Measurements from ENCODE around the gene EGR4. TPM values are rescaled to one million over a fixed set of nuclear protein-coding genes. Genes with fewer than 3 reads are reported as not detected.

Gene EGR4
- total RNA-seq (under 1 TPM in 4 of 5 donors, not detected in 1; 0.09 to 0.35 (median 0.19) TPM), total RNA-seq (0 to 65.1 (median 1.7) reads per million in 29 experiments)
- total RNA-seq (2013): 0.11 TPM

GRCh38 chr2:73293534-73294171, at the start of gene EGR4:
EGR4 (minus strand) TSS chr2:73293548; CDS start chr2:73293317, 231 bp downstream.
- Mint-ChIP-seq H3K4me1 (peaks cover 10 to 20% (median 19%) of the 10 kb centered on the region in 3 donors), H3K27me3 (peaks cover 51 to 73% of the 10 kb centered on the region in 2 donors), H3K36me3 (no peaks in the 10 kb centered on the region), H3K9me3 (no peaks in the 10 kb centered on the region), H3K27ac (no peak within 1 kb of the TSS), H3K4me3 (peak within 1 kb of the TSS; percentile 69 to 77 (median 75))
- ATAC-seq (replicated peaks in 1 of 4): peak; percentile 83 to 96 (median 89)
- under 1% methylated on average over 43 of the region's 45 CpGs for WGBS (ENCODE audit: insufficient coverage)
- no peaks in the 10 kb centered on the region for H3K36me3 ChIP-seq (ENCODE audit: control insufficient read depth in 2 of 2, extremely low read depth in 1 of 2, insufficient read depth in 1 of 2, low read length in 1 of 2)
- peak; percentile 59 to 95 (median 91) for DNase-seq
- peaks cover 21 to 60% of the 10 kb centered on the region in 2 experiments for H3K27me3 ChIP-seq (replicated peaks in 1 of 2; ENCODE audit: control insufficient read depth in 2 of 2, extremely low read depth in 1 of 2, insufficient read depth in 2 of 2, low read length in 1 of 2)
- H3K9me3 ChIP-seq: no peaks in the 10 kb centered on the region
- peaks cover 19 to 28% of the 10 kb centered on the region in 2 experiments for H3K4me1 ChIP-seq (ENCODE audit: control insufficient read depth in 1 of 2, extremely low read depth in 1 of 2, insufficient read depth in 2 of 2, low read length in 2 of 2)
- ChIA-PET POLR2A (interaction anchor here (0.6 to 0.7 kb wide), 3 partner anchors 73 to 92 kb away, joined by 4 to 6 read pairs (median 5); no protein-coding TSS in a partner anchor), CTCF (interaction anchor here (0.5 to 1.7 kb wide), 11 partner anchors 9 to 1962 kb away, joined by 3 to 8 read pairs (median 4); partner anchors contain the start of genes ALMS1 (in 1 of the 2), CCT7 (in 1 of the 2), FBXO41 (in 1 of the 2) and TPRKB (in 1 of the 2))
- H3K4me3 ChIP-seq (ENCODE audit: control insufficient read depth in 1 of 2, extremely low read depth in 1 of 2, low read length in 1 of 2): peak within 1 kb of the TSS; percentile 48 to 55
- H3K27ac ChIP-seq (ENCODE audit: low read length): no peak within 1 kb of the TSS

GRCh38 chr2:73341039-73341438, 47.7 kb upstream of the EGR4 start:
- Histone ChIP-seq H3K27me3 (replicated peaks in 1 of 2; ENCODE audit: control insufficient read depth in 2 of 2, extremely low read depth in 1 of 2, insufficient read depth in 2 of 2, low read length in 1 of 2) (no peaks in the 10 kb centered on the region), H3K27ac (ENCODE audit: low read length) (no peak overlapping the region), H3K4me3 (ENCODE audit: control insufficient read depth in 1 of 2, extremely low read depth in 1 of 2, low read length in 1 of 2) (no peak overlapping the region), H3K9me3 (peaks cover 2% of the 10 kb centered on the region), H3K4me1 (ENCODE audit: control insufficient read depth in 1 of 2, extremely low read depth in 1 of 2, insufficient read depth in 2 of 2, low read length in 2 of 2) (no peaks in the 10 kb centered on the region), H3K36me3 (ENCODE audit: control insufficient read depth in 2 of 2, extremely low read depth in 1 of 2, insufficient read depth in 1 of 2, low read length in 1 of 2) (no peaks in the 10 kb centered on the region)
- H3K4me1 Mint-ChIP-seq: no peaks in the 10 kb centered on the region
- CTCF ChIA-PET: no interaction called here
- no peak overlapping the region for H3K27ac Mint-ChIP-seq
- no peaks in the 10 kb centered on the region for H3K9me3 Mint-ChIP-seq
- ATAC-seq (replicated peaks in 1 of 4): no peak
- H3K36me3 Mint-ChIP-seq: no peaks in the 10 kb centered on the region
- H3K27me3 Mint-ChIP-seq: peaks cover 3% of the 10 kb centered on the region in 2 donors
- whole genome bisulfite sequencing (ENCODE audit: insufficient coverage): 70% methylated on average over 2 of the region's 3 CpGs
- DNase-seq: no peak
- POLR2A ChIA-PET: no interaction called here
- H3K4me3 Mint-ChIP-seq: no peak overlapping the region

GRCh38 chr2:73339201-73339600, 45.9 kb upstream of the EGR4 start:
- peaks cover 0 to 7% (median 4%) of the 10 kb centered on the region in 3 donors for H3K9me3 Mint-ChIP-seq
- Histone ChIP-seq H3K27me3 (replicated peaks in 1 of 2; ENCODE audit: control insufficient read depth in 2 of 2, extremely low read depth in 1 of 2, insufficient read depth in 2 of 2, low read length in 1 of 2) (no peaks in the 10 kb centered on the region), H3K36me3 (ENCODE audit: control insufficient read depth in 2 of 2, extremely low read depth in 1 of 2, insufficient read depth in 1 of 2, low read length in 1 of 2) (no peaks in the 10 kb centered on the region), H3K4me1 (ENCODE audit: control insufficient read depth in 1 of 2, extremely low read depth in 1 of 2, insufficient read depth in 2 of 2, low read length in 2 of 2) (no peaks in the 10 kb centered on the region), H3K27ac (ENCODE audit: low read length) (no peak overlapping the region), H3K9me3 (peaks cover 2% of the 10 kb centered on the region), H3K4me3 (ENCODE audit: control insufficient read depth in 1 of 2, extremely low read depth in 1 of 2, low read length in 1 of 2) (no peak overlapping the region)
- DNase-seq: no peak
- H3K27me3 Mint-ChIP-seq: peaks cover 3 to 5% of the 10 kb centered on the region in 2 donors
- no peak overlapping the region for H3K4me3 Mint-ChIP-seq
- H3K36me3 Mint-ChIP-seq: no peaks in the 10 kb centered on the region
- ATAC-seq (replicated peaks in 1 of 4): no peak
- WGBS (ENCODE audit: insufficient coverage): no CpG with 5 or more reads among the region's 3 CpGs
- no peaks in the 10 kb centered on the region for H3K4me1 Mint-ChIP-seq
- CTCF ChIA-PET: interaction anchor here in 1 of 2 donors (0.6 kb wide), 2 partner anchors 25 to 895 kb away, joined by 3 read pairs; no protein-coding TSS in a partner anchor
- H3K27ac Mint-ChIP-seq: no peak overlapping the region
- POLR2A ChIA-PET: no interaction called here

- Histone ChIP-seq H3K27me3 (replicated peaks in 1 of 2; ENCODE audit: control insufficient read depth in 2 of 2, extremely low read depth in 1 of 2, insufficient read depth in 2 of 2, low read length in 1 of 2) (no peaks in the 10 kb centered on the region), H3K27ac (ENCODE audit: low read length) (no peak overlapping the region), H3K36me3 (ENCODE audit: control insufficient read depth in 2 of 2, extremely low read depth in 1 of 2, insufficient read depth in 1 of 2, low read length in 1 of 2) (no peaks in the 10 kb centered on the region), H3K9me3 (peaks cover 2% of the 10 kb centered on the region), H3K4me1 (ENCODE audit: control insufficient read depth in 1 of 2, extremely low read depth in 1 of 2, insufficient read depth in 2 of 2, low read length in 2 of 2) (no peaks in the 10 kb centered on the region), H3K4me3 (ENCODE audit: control insufficient read depth in 1 of 2, extremely low read depth in 1 of 2, low read length in 1 of 2) (no peak overlapping the region)
- Mint-ChIP-seq H3K9me3 (peaks cover 0 to 11% (median 4%) of the 10 kb centered on the region in 3 donors), H3K36me3 (no peaks in the 10 kb centered on the region), H3K4me3 (no peak overlapping the region), H3K27me3 (peaks cover 3 to 5% of the 10 kb centered on the region in 2 donors), H3K4me1 (no peaks in the 10 kb centered on the region), H3K27ac (no peak overlapping the region)
- CTCF ChIA-PET: no interaction called here
- POLR2A ChIA-PET: no interaction called here
- ATAC-seq (replicated peaks in 1 of 4): no peak
- no peak for DNase-seq
- 0% methylated on average over 2 of the region's 3 CpGs for WGBS (ENCODE audit: insufficient coverage)
Observed at GRCh38 chr2:73337828-73338227, 44.5 kb upstream of the EGR4 start.

GRCh38 chr2:73334620-73335019, 41.3 kb upstream of the EGR4 start:
- no CpG with 5 or more reads among the region's 1 CpG for WGBS (ENCODE audit: insufficient coverage)
- peaks cover 0 to 2% of the 10 kb centered on the region in 2 experiments for H3K27me3 ChIP-seq (replicated peaks in 1 of 2; ENCODE audit: control insufficient read depth in 2 of 2, extremely low read depth in 1 of 2, insufficient read depth in 2 of 2, low read length in 1 of 2)

GRCh38 chr2:73334045-73334444, 40.7 kb upstream of the EGR4 start:
- ChIA-PET POLR2A (no interaction called here), CTCF (interaction anchor here in 1 of 2 donors (0.6 kb wide), 1 partner anchor 606 kb away, joined by 3 read pairs; no protein-coding TSS in a partner anchor)
- Mint-ChIP-seq H3K27me3 (peaks cover 16 to 19% of the 10 kb centered on the region in 2 donors), H3K27ac (no peak overlapping the region), H3K9me3 (peaks cover 0 to 11% (median 4%) of the 10 kb centered on the region in 3 donors), H3K4me3 (no peak overlapping the region), H3K4me1 (no peaks in the 10 kb centered on the region), H3K36me3 (no peaks in the 10 kb centered on the region)
- H3K4me1 ChIP-seq (ENCODE audit: control insufficient read depth in 1 of 2, extremely low read depth in 1 of 2, insufficient read depth in 2 of 2, low read length in 2 of 2): no peaks in the 10 kb centered on the region
- H3K9me3 ChIP-seq: peaks cover 2% of the 10 kb centered on the region
- no peak overlapping the region for H3K4me3 ChIP-seq (ENCODE audit: control insufficient read depth in 1 of 2, extremely low read depth in 1 of 2, low read length in 1 of 2)
- peaks cover 0 to 2% of the 10 kb centered on the region in 2 experiments for H3K27me3 ChIP-seq (replicated peaks in 1 of 2; ENCODE audit: control insufficient read depth in 2 of 2, extremely low read depth in 1 of 2, insufficient read depth in 2 of 2, low read length in 1 of 2)
- DNase-seq: no peak
- no CpG with 5 or more reads among the region's 2 CpGs for WGBS (ENCODE audit: insufficient coverage)
- ATAC-seq (replicated peaks in 1 of 4): no peak
- H3K27ac ChIP-seq (ENCODE audit: low read length): no peak overlapping the region
- H3K36me3 ChIP-seq (ENCODE audit: control insufficient read depth in 2 of 2, extremely low read depth in 1 of 2, insufficient read depth in 1 of 2, low read length in 1 of 2): no peaks in the 10 kb centered on the region

More at GRCh38 chr2:73334620-73335019, 41.3 kb upstream of the EGR4 start:
- POLR2A ChIA-PET: no interaction called here
- no peaks in the 10 kb centered on the region for H3K4me1 Mint-ChIP-seq
- DNase-seq (no peak), ATAC-seq (replicated peaks in 1 of 4) (no peak)
- no peaks in the 10 kb centered on the region for H3K4me1 ChIP-seq (ENCODE audit: control insufficient read depth in 1 of 2, extremely low read depth in 1 of 2, insufficient read depth in 2 of 2, low read length in 2 of 2)
- no peak overlapping the region for H3K4me3 ChIP-seq (ENCODE audit: control insufficient read depth in 1 of 2, extremely low read depth in 1 of 2, low read length in 1 of 2)
- no peak overlapping the region for H3K4me3 Mint-ChIP-seq
- H3K27ac Mint-ChIP-seq: no peak overlapping the region
- H3K36me3 Mint-ChIP-seq: no peaks in the 10 kb centered on the region
- peaks cover 2% of the 10 kb centered on the region for H3K9me3 ChIP-seq
- H3K36me3 ChIP-seq (ENCODE audit: control insufficient read depth in 2 of 2, extremely low read depth in 1 of 2, insufficient read depth in 1 of 2, low read length in 1 of 2): no peaks in the 10 kb centered on the region
- no peak overlapping the region for H3K27ac ChIP-seq (ENCODE audit: low read length)
- H3K9me3 Mint-ChIP-seq: peaks cover 0 to 11% (median 4%) of the 10 kb centered on the region in 3 donors
- peaks cover 10 to 14% of the 10 kb centered on the region in 2 donors for H3K27me3 Mint-ChIP-seq
- CTCF ChIA-PET: interaction anchor here in 1 of 2 donors (0.6 kb wide), 1 partner anchor 605 kb away, joined by 3 read pairs; no protein-coding TSS in a partner anchor
